ENCODE results near the gene CORO2A. TPM values are rescaled to one million over a fixed set of nuclear protein-coding genes. Genes with fewer than 3 reads are reported as not detected.

The CORO2A gene
- total RNA-seq, 1 experiment from 2014 or later: 19.8 TPM

- 0 out of 2 replicates have a peak overlapping the region, but pooled peaks have one; percentile 8 for H3K27ac ChIP-seq
Measured at GRCh38 chr9:98075332-98075805, 117.1 kb downstream of the CORO2A start.

GRCh38 chr9:98074115-98074990 is 118.1 kb downstream of the CORO2A start:
- H3K4me2 ChIP-seq: peak overlapping the region; percentile 34; the same call in 1 of the 2 replicates
- H3K27ac ChIP-seq: peak overlapping the region; percentile 69
- no peak overlapping the region for H2AFZ ChIP-seq
- no peaks in the 10 kb centered on the region for H3K27me3 ChIP-seq (ENCODE audit: insufficient read depth, low read depth)
- no peaks in the 10 kb centered on the region for H3K9me2 ChIP-seq (ENCODE audit: insufficient read depth)
- H3F3A ChIP-seq (ENCODE audit: insufficient read depth, low read depth): peaks cover 49% of the 10 kb centered on the region
- peak; percentile 49 to 79 for DNase-seq
- peaks cover 3% of the 10 kb centered on the region for H3K36me3 ChIP-seq (ENCODE audit: low read depth)
- H3K9me3 ChIP-seq (ENCODE audit: insufficient read depth, low read depth): no peaks in the 10 kb centered on the region
- TF ChIP-seq CTCF (conservative IDR thresholded peaks at IDR 0.05) (peak; percentile 96), EZH2 (IDR thresholded peaks at IDR 0.05; ENCODE audit: low read depth) (no peak)
- no peak overlapping the region for H3K4me3 ChIP-seq
- peaks cover 50% of the 10 kb centered on the region for H3K79me2 ChIP-seq (ENCODE audit: low read depth)
- intact Hi-C loops (cut with micrococcal nuclease; ENCODE audit: unreplicated experiment): loop anchor here (1.0 to 10.0 kb wide), 7 partner anchors 118 to 720 kb away; partner anchors contain the start of genes ANKS6, CORO2A, GABBR2 and TRMO
- no peaks in the 10 kb centered on the region for H4K20me1 ChIP-seq (ENCODE audit: insufficient read depth)
- BruUV-seq (replicated peaks): no TSS peak
- ChIA-PET CTCF (interaction anchor here (0.5 to 1.3 kb wide), 6 partner anchors 16 to 189 kb away, joined by 3 to 10 read pairs (median 4); partner anchors contain the start of gene TBC1D2), POLR2A (ENCODE audit: unreplicated experiment) (no interaction called here)
- H3K4me1 ChIP-seq (replicated peaks; ENCODE audit: insufficient read depth): peaks cover 49% of the 10 kb centered on the region

More at GRCh38 chr9:98075332-98075805, 117.1 kb downstream of the CORO2A start:
- no peak for TF ChIP-seq CTCF (conservative IDR thresholded peaks at IDR 0.05)
- TF ChIP-seq EZH2 (IDR thresholded peaks at IDR 0.05; ENCODE audit: low read depth): no peak
- Histone ChIP-seq H2AFZ (no peak overlapping the region), H3K4me1 (replicated peaks; ENCODE audit: insufficient read depth) (peaks cover 59% of the 10 kb centered on the region), H3K9me2 (ENCODE audit: insufficient read depth) (no peaks in the 10 kb centered on the region), H4K20me1 (ENCODE audit: insufficient read depth) (no peaks in the 10 kb centered on the region), H3K79me2 (ENCODE audit: low read depth) (peaks cover 45% of the 10 kb centered on the region), H3K36me3 (ENCODE audit: low read depth) (peaks cover 9% of the 10 kb centered on the region), H3F3A (ENCODE audit: insufficient read depth, low read depth) (peaks cover 54% of the 10 kb centered on the region), H3K27me3 (ENCODE audit: insufficient read depth, low read depth) (no peaks in the 10 kb centered on the region), H3K9me3 (ENCODE audit: insufficient read depth, low read depth) (no peaks in the 10 kb centered on the region), H3K4me2 (no peak overlapping the region), H3K4me3 (no peak overlapping the region)
- BruUV-seq (replicated peaks): no TSS peak
- POLR2A ChIA-PET (ENCODE audit: unreplicated experiment): no interaction called here
- CTCF ChIA-PET: interaction anchor here (0.7 kb wide), 1 partner anchor 90 kb away, joined by 9 read pairs; no protein-coding TSS in a partner anchor
- intact Hi-C loops (cut with micrococcal nuclease; ENCODE audit: unreplicated experiment): loop anchor here (2.0 to 10.0 kb wide), 3 partner anchors 153 to 719 kb away; partner anchors contain the start of genes ANKS6, GABBR2 and TRMO
- no peak for DNase-seq

- intact Hi-C loops (cut with micrococcal nuclease; ENCODE audit: unreplicated experiment): loop anchor here (5.0 to 10.0 kb wide), 3 partner anchors 359 to 723 kb away; partner anchors contain the start of genes ANKS6 and GABBR2
- no TSS peak for BruUV-seq (replicated peaks)
- no peak for DNase-seq
- Histone ChIP-seq H3K27ac (peak overlapping the region; percentile 69), H3K27me3 (ENCODE audit: insufficient read depth, low read depth) (no peaks in the 10 kb centered on the region), H3K4me3 (no peak overlapping the region), H3K9me2 (ENCODE audit: insufficient read depth) (no peaks in the 10 kb centered on the region), H3K4me2 (peak overlapping the region; percentile 34), H3K36me3 (ENCODE audit: low read depth) (peaks cover 9% of the 10 kb centered on the region), H2AFZ (no peak overlapping the region), H3K79me2 (ENCODE audit: low read depth) (peaks cover 66% of the 10 kb centered on the region), H3F3A (ENCODE audit: insufficient read depth, low read depth) (peaks cover 40% of the 10 kb centered on the region), H4K20me1 (ENCODE audit: insufficient read depth) (no peaks in the 10 kb centered on the region), H3K4me1 (replicated peaks; ENCODE audit: insufficient read depth) (peaks cover 48% of the 10 kb centered on the region), H3K9me3 (ENCODE audit: insufficient read depth, low read depth) (no peaks in the 10 kb centered on the region)
- ChIA-PET CTCF (interaction anchor here (0.6 kb wide), 1 partner anchor 940 kb away, joined by 3 read pairs; no protein-coding TSS in a partner anchor), POLR2A (ENCODE audit: unreplicated experiment) (no interaction called here)
- TF ChIP-seq EZH2 (IDR thresholded peaks at IDR 0.05; ENCODE audit: low read depth): no peak
- TF ChIP-seq CTCF (conservative IDR thresholded peaks at IDR 0.05): no peak
Measured at GRCh38 chr9:98071737-98072136, 120.7 kb downstream of the CORO2A start.
